IMR-90 (cell line): ENCODE measurements around the gene CCNB1. TPM values are rescaled to one million over a fixed set of nuclear protein-coding genes. Genes with fewer than 3 reads are reported as not detected.

Source experiments
- ATAC-seq: fragments of 200-7000 bp; cut with Tn5 transposase; 2 replicates; pipeline ENCODE4 v1.9.1; 2020; ENCODE audit warnings: low read depth, mild to moderate bottlenecking, moderate library complexity
- BruUV-seq: library from RNA; stranded (reverse); fragments of 400-500 nt; replicated peaks from 2 replicates; lab custom pipeline; 2021; lab: Mats Ljungman, UMichigan
- CTCF ChIA-PET: fragments of 300-600 bp; formaldehyde crosslinking; extraction: SDS; loops from one replicate; lab custom pipeline; 2021; ENCODE audit warnings: antibody characterized with exemption; lab: Yijun Ruan, JAX
- POLR2A ChIA-PET: fragments of 300-600 bp; sonication (Branson Sonifier 250); formaldehyde crosslinking; loops from one replicate; lab custom pipeline; 2022; ENCODE audit warnings: antibody characterized with exemption; ENCODE audit not compliant: unreplicated experiment; lab: Charles Lee
- DNase-seq: peaks from one replicate; pipeline ENCODE4 v3.0.0; 2013
- H2AFZ ChIP-seq: replicated peaks from 2 replicates; pipeline ENCODE3; 2013; ENCODE audit warnings: low read length, mild to moderate bottlenecking; ENCODE audit not compliant: poor library complexity
- H2AK5ac ChIP-seq: 2 replicates; pipeline ENCODE4 v1.6.1; 2013; ENCODE audit warnings: low read depth, low read length, inconsistent platforms
- H2AK9ac ChIP-seq: replicated peaks from 2 replicates; pipeline ENCODE3; 2013; ENCODE audit warnings: mild to moderate bottlenecking, low read depth, low read length, moderate library complexity; ENCODE audit not compliant: poor library complexity
- H2BK120ac ChIP-seq: 2 replicates; pipeline ENCODE4 v1.6.1; 2013; ENCODE audit warnings: low read depth, low read length, inconsistent platforms
- H2BK15ac ChIP-seq: 3 replicates; pipeline ENCODE4 v1.6.1; 2013; ENCODE audit warnings: low read depth, low read length, inconsistent platforms
- H2BK20ac ChIP-seq: 2 replicates; pipeline ENCODE4 v1.6.1; 2013; ENCODE audit warnings: low read depth, mild to moderate bottlenecking, inconsistent platforms, low read length, moderate library complexity
- H2BK5ac ChIP-seq: 2 replicates; pipeline ENCODE4 v1.6.1; 2013; ENCODE audit warnings: mild to moderate bottlenecking, low read depth, low read length, inconsistent platforms; ENCODE audit not compliant: poor library complexity, severe bottlenecking
- H3K14ac ChIP-seq: replicated peaks from 2 replicates; pipeline ENCODE4 v1.6.1; 2013; ENCODE audit warnings: low read depth, low read length, inconsistent platforms
- H3K18ac ChIP-seq: 2 replicates; pipeline ENCODE4 v1.6.1; 2013; ENCODE audit warnings: low read depth, low read length, control low read depth
- H3K23ac ChIP-seq: 2 replicates; pipeline ENCODE4 v1.6.1; 2013; ENCODE audit warnings: low read depth, low read length, inconsistent platforms
- H3K27ac ChIP-seq: 2 replicates; pipeline ENCODE4 v1.5.1; 2013; ENCODE audit warnings: mild to moderate bottlenecking, control low read depth, low read length; ENCODE audit not compliant: insufficient read depth
- H3K27me3 ChIP-seq: 2 replicates; pipeline ENCODE4 v1.6.1; 2013; ENCODE audit warnings: low read length; ENCODE audit not compliant: control insufficient read depth, insufficient read depth
- H3K36me3 ChIP-seq: 2 replicates; pipeline ENCODE4 v1.6.1; 2013; ENCODE audit warnings: low read length, mixed read lengths; ENCODE audit not compliant: control insufficient read depth, insufficient read depth
- H3K4ac ChIP-seq: 2 replicates; pipeline ENCODE4 v1.6.1; 2013; ENCODE audit warnings: low read depth, low read length, inconsistent platforms
- H3K4me1 ChIP-seq: 2 replicates; pipeline ENCODE4 v1.6.1; 2013; ENCODE audit warnings: low read length, mixed read lengths; ENCODE audit not compliant: control insufficient read depth, insufficient read depth
- H3K4me2 ChIP-seq: 2 replicates; pipeline ENCODE4 v1.6.1; 2013; ENCODE audit warnings: low read depth, mild to moderate bottlenecking, control low read depth, low read length, moderate library complexity
- H3K4me3 ChIP-seq: 2 replicates; pipeline ENCODE4 v1.5.1; 2013; ENCODE audit warnings: low read depth, mild to moderate bottlenecking, control low read depth, low read length, moderate library complexity; ENCODE audit not compliant: insufficient read depth
- H3K56ac ChIP-seq: 2 replicates; pipeline ENCODE4 v1.6.1; 2013; ENCODE audit warnings: low read length, inconsistent platforms; ENCODE audit not compliant: insufficient read depth; ENCODE audit errors: extremely low read depth
- H3K79me1 ChIP-seq, 2 experiments: 2 replicates each; pipeline ENCODE4 v1.6.1; 2013; ENCODE audit warnings: low read length in 2 of 2, inconsistent platforms in 1 of 2, low read depth in 1 of 2
- H3K9ac ChIP-seq: 2 replicates; pipeline ENCODE4 v1.6.1; 2013; ENCODE audit warnings: low read depth, low read length, control low read depth
- H3K9me1 ChIP-seq: 2 replicates; pipeline ENCODE4 v1.6.1; 2013; ENCODE audit warnings: low read length, inconsistent platforms; ENCODE audit not compliant: insufficient read depth
- H3K9me3 ChIP-seq: 2 replicates; pipeline ENCODE4 v1.6.1; 2013; ENCODE audit warnings: low read length; ENCODE audit not compliant: control insufficient read depth, insufficient read depth
- H4K20me1 ChIP-seq: 2 replicates; pipeline ENCODE4 v1.6.1; 2013; ENCODE audit warnings: low read length, inconsistent platforms; ENCODE audit not compliant: insufficient read depth
- H4K5ac ChIP-seq: 2 replicates; pipeline ENCODE4 v1.6.1; 2013; ENCODE audit warnings: mild to moderate bottlenecking, low read depth, low read length, control low read depth
- H4K8ac ChIP-seq, 2 experiments: 2 replicates each; pipeline ENCODE4 v1.6.1; 2013; ENCODE audit warnings: low read depth in 2 of 2, low read length in 2 of 2, control low read depth in 1 of 2, inconsistent platforms in 1 of 2
- H4K91ac ChIP-seq: 2 replicates; pipeline ENCODE4 v1.6.1; 2013; ENCODE audit warnings: low read depth, low read length, inconsistent platforms; ENCODE audit not compliant: insufficient read depth
- BHLHE40 ChIP-seq: fragments of 150-350 bp; IDR thresholded peaks from 2 replicates; pipeline ENCODE4 v1.6.1; 2016; ENCODE audit warnings: mild to moderate bottlenecking, low read depth, low read length
- FOS ChIP-seq: fragments of 150-350 bp; IDR thresholded peaks from 2 replicates; pipeline ENCODE4 v1.6.1; 2016; ENCODE audit warnings: low read depth, low read length
- MAFK ChIP-seq: IDR thresholded peaks from 2 replicates; pipeline ENCODE4 v1.6.1; 2012; ENCODE audit warnings: low read depth, low read length, improper control_type of control experiment
- MAZ ChIP-seq: IDR thresholded peaks from 2 replicates; pipeline ENCODE4 v1.6.1; 2012; ENCODE audit warnings: low read depth, mild to moderate bottlenecking, low read length, improper control_type of control experiment, moderate library complexity, borderline replicate concordance
- MXI1 ChIP-seq: IDR thresholded peaks from 2 replicates; pipeline ENCODE4 v1.6.1; 2012; ENCODE audit warnings: low read depth, mild to moderate bottlenecking, low read length, moderate library complexity, borderline replicate concordance
- NFE2L2 ChIP-seq: fragments of 150-350 bp; IDR thresholded peaks from 2 replicates; pipeline ENCODE4 v1.6.1; 2016; ENCODE audit warnings: low read depth, mild to moderate bottlenecking, low read length
- RAD21 ChIP-seq: IDR thresholded peaks from 2 replicates; pipeline ENCODE4 v1.6.1; 2012; ENCODE audit warnings: low read length, improper control_type of control experiment
- SMC3 ChIP-seq: fragments of 150-350 bp; IDR thresholded peaks from 2 replicates; pipeline ENCODE4 v1.6.1; 2016; ENCODE audit warnings: low read depth, mild to moderate bottlenecking, antibody characterized with exemption, low read length, moderate library complexity
- USF2 ChIP-seq: fragments of 150-350 bp; IDR thresholded peaks from 2 replicates; pipeline ENCODE4 v1.6.1; 2017; ENCODE audit warnings: mild to moderate bottlenecking, antibody characterized with exemption, low read length, low read depth
- dilution Hi-C: fragments of 300-500 bp; cut with HindIII; formaldehyde crosslinking; loops from one replicate; pipeline ENCODE4 v1.14.3; 2018; ENCODE audit warnings: low sequenced_read_pairs; ENCODE audit not compliant: unreplicated experiment
- in situ Hi-C: fragments of 300-500 bp; cut with MboI; formaldehyde crosslinking; loops from 3 replicates; pipeline ENCODE4 v1.14.3; 2019; ENCODE audit warnings: low sequenced_read_pairs, inconsistent platforms, mixed read lengths
- intact Hi-C: fragments of 100-400 bp; cut with micrococcal nuclease; formaldehyde crosslinking; loops from 2 replicates; pipeline ENCODE4 v1.10.0; 2022
- polyA plus RNA-seq, 3 experiments: library from polyadenylated mRNA; depleted of rRNA; stranded (reverse); fragments of >200 nt; gene quantifications; 2 replicates each; pipeline ENCODE4 v1.2.3, GENCODE V29; 2012; ENCODE audit warnings: low replicate concordance in 1 of 3
- total RNA-seq: library from RNA; depleted of rRNA; stranded (reverse); fragments of >200 nt; gene quantifications from 2 replicates; pipeline ENCODE4 v1.2.3, GENCODE V29; 2012
- TF ChIP-seq, protein P1 (sequence below): conservative IDR thresholded peaks from 2 replicates; pipeline ENCODE4 v1.5.1; 2012; ENCODE audit warnings: mild to moderate bottlenecking, low read depth, low read length, improper control_type of control experiment
- TF ChIP-seq, protein P2 (sequence below): fragments of 150-350 bp; IDR thresholded peaks from 2 replicates; pipeline ENCODE4 v1.6.1; 2016; ENCODE audit warnings: low read depth, mild to moderate bottlenecking, low read length, moderate library complexity, borderline replicate concordance

The CCNB1 gene
- total and polyA plus RNA-seq, 2 of the 4 experiments (the other 2 are of a cell fraction): 83.3 to 160 TPM

GRCh38 chr5:69131304-69131703 is 35.6 kb upstream of the CCNB1 start:
- Histone ChIP-seq H2BK20ac (no peak overlapping the region), H4K5ac (no peak overlapping the region), H3K4me2 (no peak overlapping the region), H4K20me1 (no peaks in the 10 kb centered on the region), H3K23ac (no peak overlapping the region), H3K4ac (no peak overlapping the region), H2AK9ac (no peak overlapping the region), H3K18ac (no peak overlapping the region), H3K9ac (no peak overlapping the region), H4K91ac (no peak overlapping the region), H3K9me3 (no peaks in the 10 kb centered on the region), H2AFZ (no peak overlapping the region), H3K36me3 (peaks cover 13% of the 10 kb centered on the region), H3K4me3 (no peak overlapping the region), H2AK5ac (no peak overlapping the region), H3K14ac (no peak overlapping the region), H2BK120ac (no peak overlapping the region), H4K8ac (no peak overlapping the region), H3K27me3 (no peaks in the 10 kb centered on the region), H3K27ac (no peak overlapping the region), H2BK15ac (no peak overlapping the region), H3K56ac (no peak overlapping the region), H3K4me1 (0 out of 2 replicates have a peak, but pooled peaks cover 2% of the 10 kb centered on the region), H2BK5ac (no peak overlapping the region), H3K79me1 (peaks cover 0 to 3% of the 10 kb centered on the region in 2 experiments; a peak in 1 of 4 replicates), H3K9me1 (no peaks in the 10 kb centered on the region)
- ATAC-seq (no peak), DNase-seq (no peak)
- POLR2A ChIA-PET: no interaction called here
- intact Hi-C loops: no loop called here
- in situ Hi-C loops: no loop called here
- BruUV-seq: no TSS peak
- no peak for TF ChIP-seq USF2
- no peak for TF ChIP-seq SMC3
- TF ChIP-seq BHLHE40: no peak
- no peak for TF ChIP-seq MAFK
- TF ChIP-seq MAZ: no peak
- TF ChIP-seq, protein P1, sequence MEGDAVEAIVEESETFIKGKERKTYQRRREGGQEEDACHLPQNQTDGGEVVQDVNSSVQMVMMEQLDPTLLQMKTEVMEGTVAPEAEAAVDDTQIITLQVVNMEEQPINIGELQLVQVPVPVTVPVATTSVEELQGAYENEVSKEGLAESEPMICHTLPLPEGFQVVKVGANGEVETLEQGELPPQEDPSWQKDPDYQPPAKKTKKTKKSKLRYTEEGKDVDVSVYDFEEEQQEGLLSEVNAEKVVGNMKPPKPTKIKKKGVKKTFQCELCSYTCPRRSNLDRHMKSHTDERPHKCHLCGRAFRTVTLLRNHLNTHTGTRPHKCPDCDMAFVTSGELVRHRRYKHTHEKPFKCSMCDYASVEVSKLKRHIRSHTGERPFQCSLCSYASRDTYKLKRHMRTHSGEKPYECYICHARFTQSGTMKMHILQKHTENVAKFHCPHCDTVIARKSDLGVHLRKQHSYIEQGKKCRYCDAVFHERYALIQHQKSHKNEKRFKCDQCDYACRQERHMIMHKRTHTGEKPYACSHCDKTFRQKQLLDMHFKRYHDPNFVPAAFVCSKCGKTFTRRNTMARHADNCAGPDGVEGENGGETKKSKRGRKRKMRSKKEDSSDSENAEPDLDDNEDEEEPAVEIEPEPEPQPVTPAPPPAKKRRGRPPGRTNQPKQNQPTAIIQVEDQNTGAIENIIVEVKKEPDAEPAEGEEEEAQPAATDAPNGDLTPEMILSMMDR: no peak
- TF ChIP-seq, protein P2, sequence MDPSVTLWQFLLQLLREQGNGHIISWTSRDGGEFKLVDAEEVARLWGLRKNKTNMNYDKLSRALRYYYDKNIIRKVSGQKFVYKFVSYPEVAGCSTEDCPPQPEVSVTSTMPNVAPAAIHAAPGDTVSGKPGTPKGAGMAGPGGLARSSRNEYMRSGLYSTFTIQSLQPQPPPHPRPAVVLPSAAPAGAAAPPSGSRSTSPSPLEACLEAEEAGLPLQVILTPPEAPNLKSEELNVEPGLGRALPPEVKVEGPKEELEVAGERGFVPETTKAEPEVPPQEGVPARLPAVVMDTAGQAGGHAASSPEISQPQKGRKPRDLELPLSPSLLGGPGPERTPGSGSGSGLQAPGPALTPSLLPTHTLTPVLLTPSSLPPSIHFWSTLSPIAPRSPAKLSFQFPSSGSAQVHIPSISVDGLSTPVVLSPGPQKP: no peak
- no peak for TF ChIP-seq FOS
- no peak for TF ChIP-seq MXI1
- no peak for TF ChIP-seq NFE2L2
- no peak for TF ChIP-seq RAD21
- dilution Hi-C loops: no loop called here
- CTCF ChIA-PET: no interaction called here
